Stimulated activated CD4-positive, alpha-beta T cell treated with anti-CD3 and anti-CD28 coated beads, TNF-alpha, amount 100 ng/mL, for 24 hours (primary cell): ENCODE measurements around the gene SYNGR2.

Experiments
- DNase-seq, 3 experiments: peaks; one replicate each; pipeline ENCODE4 v3.0.0-alpha.2; 2020; ENCODE audit warnings: low read depth in 3 of 3

The SYNGR2 gene

GRCh38 chr17:78168242-78168902 is at the start of gene SYNGR2:
Gene SYNGR2 (plus strand): TSS chr17:78168581. CDS start chr17:78168617, 36 bp downstream.
- DNase-seq: peak; percentile 72 to 85 (median 80)

GRCh38 chr17:78118801-78119241 is 49.6 kb upstream of the SYNGR2 start:
- DNase-seq: no peak

GRCh38 chr17:78120537-78120936 is 47.8 kb upstream of the SYNGR2 start:
- DNase-seq: no peak

- no peak for DNase-seq
Measured at GRCh38 chr17:78120971-78121800, 47.2 kb upstream of the SYNGR2 start.

GRCh38 chr17:78121801-78122215 is 46.6 kb upstream of the SYNGR2 start:
- no peak for DNase-seq

- DNase-seq: no peak
Measured at GRCh38 chr17:78122216-78122930, 46.0 kb upstream of the SYNGR2 start.

- no peak for DNase-seq
Measured at GRCh38 chr17:78122931-78123249, 45.5 kb upstream of the SYNGR2 start.

- no peak for DNase-seq
Measured at GRCh38 chr17:78123258-78123929, 45.0 kb upstream of the SYNGR2 start.

- no peak for DNase-seq
Measured at GRCh38 chr17:78124081-78124835, 44.1 kb upstream of the SYNGR2 start.

- no peak for DNase-seq
Measured at GRCh38 chr17:78124836-78125137, 43.6 kb upstream of the SYNGR2 start.

- no peak for DNase-seq
Measured at GRCh38 chr17:78125138-78125913, 43.1 kb upstream of the SYNGR2 start.

- no peak for DNase-seq
Measured at GRCh38 chr17:78125976-78126894, 42.1 kb upstream of the SYNGR2 start.

GRCh38 chr17:78126895-78127238 is 41.5 kb upstream of the SYNGR2 start:
- no peak for DNase-seq

GRCh38 chr17:78127239-78127887 is 41.0 kb upstream of the SYNGR2 start:
- peak in 1 of 3 experiments; percentile 69 for DNase-seq

GRCh38 chr17:78127888-78128550 is 40.4 kb upstream of the SYNGR2 start:
- DNase-seq: no peak

GRCh38 chr17:78128551-78129350 is 39.6 kb upstream of the SYNGR2 start, which contains the start of gene TMC6:
Gene TMC6 (minus strand): TSS chr17:78128755. CDS start chr17:78126832, 1,923 bp downstream.
- DNase-seq: peak in 1 of 3 experiments; percentile 62

GRCh38 chr17:78129351-78130089 is 38.9 kb upstream of the SYNGR2 start:
- no peak for DNase-seq
